Measurements from ENCODE around the gene NFIA.

NFIA gene

DNA sequence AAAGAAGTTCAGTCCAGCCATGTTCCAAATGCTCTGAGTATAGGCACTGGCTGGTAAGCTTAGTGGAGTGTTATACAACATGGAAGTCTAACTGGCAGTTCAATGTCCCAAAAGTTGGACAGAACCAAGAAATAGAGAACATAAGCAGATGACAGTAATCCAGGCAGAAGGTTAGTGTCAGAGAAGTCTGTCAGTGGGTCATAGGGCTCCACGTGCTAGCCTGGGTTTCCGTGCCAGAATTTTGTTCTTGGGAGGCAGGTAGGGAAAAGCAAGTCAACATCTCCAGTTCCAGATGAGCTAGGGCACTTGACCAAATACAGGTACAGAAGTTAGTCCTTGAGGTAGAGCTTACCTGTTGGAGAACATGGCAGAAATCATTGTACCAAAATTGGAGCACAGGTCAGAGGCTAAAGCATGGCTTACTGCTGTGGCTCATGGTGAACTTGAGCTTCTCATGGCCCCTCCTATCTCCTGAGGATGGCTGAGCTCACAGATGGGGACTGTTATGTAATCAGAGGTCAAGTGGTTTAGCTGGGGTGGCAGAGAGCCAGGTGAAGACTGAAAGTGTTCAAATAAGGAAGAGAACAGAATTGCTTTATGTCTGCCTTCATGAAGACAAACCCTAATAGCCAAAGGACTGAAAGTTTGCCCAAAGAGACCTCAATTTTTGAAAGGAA is 170.8 kb downstream of the NFIA start:
- WGBS, 2 donors (ENCODE audit: extremely low coverage in 2 of 2, insufficient read length in 2 of 2, insufficient replicate concordance in 1 of 2) = no CpG with 5 or more reads among the region's 2 CpGs
- Histone ChIP-seq H3K4me3 (ENCODE audit: low read length in 2 of 2) (no peak overlapping the region), H3K4me1 (ENCODE audit: control insufficient read depth in 2 of 2, insufficient read depth in 1 of 2, low read depth in 1 of 2, low read length in 2 of 2) (peaks cover 0 to 2% of the 10 kb centered on the region in 2 donors), H3K14ac (ENCODE audit: low read length) (no peak overlapping the region), H3K23ac (ENCODE audit: low read depth, low read length, poor library complexity) (no peak overlapping the region), H3K36me3 (replicated peaks in 1 of 2; ENCODE audit: control insufficient read depth in 2 of 2, insufficient read depth in 2 of 2, low read length in 2 of 2) (no peaks in the 10 kb centered on the region), H3K9ac (ENCODE audit: low read depth, low read length, poor library complexity) (no peak overlapping the region), H2BK12ac (ENCODE audit: low read length) (no peak overlapping the region), H3K27ac (replicated peaks; ENCODE audit: low read length) (no peak overlapping the region), H3K9me3 (replicated peaks in 1 of 2; ENCODE audit: control insufficient read depth in 2 of 2, insufficient read depth in 1 of 2, low read depth in 1 of 2, low read length in 2 of 2) (no peaks in the 10 kb centered on the region), H3K27me3 (ENCODE audit: control insufficient read depth in 3 of 3, insufficient read depth in 3 of 3, low read depth in 1 of 3, low read length in 3 of 3) (no peaks in the 10 kb centered on the region), H3K4me2 (ENCODE audit: insufficient read depth, low read length, poor library complexity, severe bottlenecking) (no peak overlapping the region), H2BK5ac (ENCODE audit: low read length) (no peak overlapping the region), H4K8ac (ENCODE audit: low read depth, low read length) (no peak overlapping the region), H2AK5ac (ENCODE audit: low read depth, low read length) (no peak overlapping the region), H3K4ac (ENCODE audit: low read length) (no peak overlapping the region), H4K91ac (ENCODE audit: low read depth, low read length, poor library complexity) (no peak overlapping the region), H3K79me1 (ENCODE audit: low read depth, low read length) (no peaks in the 10 kb centered on the region), H2AFZ (ENCODE audit: low read length) (no peak overlapping the region), H3K18ac (ENCODE audit: low read length) (no peak overlapping the region), H2BK15ac (ENCODE audit: low read length) (no peak overlapping the region), H2BK120ac (ENCODE audit: low read depth, low read length) (no peak overlapping the region)
- no peak for DNase-seq (ENCODE audit: low spot score)

DNA sequence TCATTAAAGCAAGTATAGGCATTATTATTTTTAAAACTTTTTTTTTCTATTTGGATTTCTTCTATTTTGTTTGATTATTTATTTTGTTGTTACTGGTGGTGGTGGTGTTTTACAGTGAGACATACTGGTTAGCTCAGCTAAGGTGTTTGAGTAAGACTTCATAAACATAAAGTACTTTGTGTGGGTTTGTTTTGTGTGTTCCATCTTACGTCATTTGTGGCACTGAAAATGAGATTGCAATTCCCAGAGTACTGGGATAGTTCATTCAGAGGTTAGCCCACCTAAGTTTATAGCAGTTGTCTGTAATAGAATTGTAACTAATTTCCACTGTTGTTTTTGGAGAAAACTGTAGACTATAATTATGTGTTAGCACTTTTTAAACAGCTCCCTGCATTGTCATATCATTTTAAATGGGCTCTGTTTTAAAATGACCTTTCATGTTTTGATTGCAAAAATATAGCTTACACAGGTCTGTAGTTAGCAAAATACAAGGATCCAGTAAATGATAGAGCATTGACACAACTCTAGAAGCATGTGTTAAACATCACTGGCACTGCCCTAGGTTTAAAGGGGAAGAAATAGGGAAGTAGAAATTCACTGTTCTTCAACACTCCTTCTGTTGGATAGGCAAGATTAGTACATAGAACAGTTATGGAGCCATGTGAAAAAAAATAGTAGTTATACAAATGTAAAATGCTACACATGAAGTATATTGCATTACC is 171.7 kb downstream of the NFIA start:
- no peak overlapping the region for H2BK120ac ChIP-seq (ENCODE audit: low read depth, low read length)
- no peak overlapping the region for H3K9ac ChIP-seq (ENCODE audit: low read depth, low read length, poor library complexity)
- no CpG with 5 or more reads among the region's 1 CpG for WGBS, 2 donors (ENCODE audit: extremely low coverage in 2 of 2, insufficient read length in 2 of 2, insufficient replicate concordance in 1 of 2)
- no peak overlapping the region for H2AK5ac ChIP-seq (ENCODE audit: low read depth, low read length)
- H3K23ac ChIP-seq (ENCODE audit: low read depth, low read length, poor library complexity) = no peak overlapping the region
- H3K4me1 ChIP-seq (ENCODE audit: control insufficient read depth in 2 of 2, insufficient read depth in 1 of 2, low read depth in 1 of 2, low read length in 2 of 2) = no peaks in the 10 kb centered on the region
- H3K36me3 ChIP-seq (replicated peaks in 1 of 2; ENCODE audit: control insufficient read depth in 2 of 2, insufficient read depth in 2 of 2, low read length in 2 of 2) = no peaks in the 10 kb centered on the region
- no peak overlapping the region for H4K91ac ChIP-seq (ENCODE audit: low read depth, low read length, poor library complexity)
- no peak overlapping the region for H2AFZ ChIP-seq (ENCODE audit: low read length)
- H2BK15ac ChIP-seq (ENCODE audit: low read length) = no peak overlapping the region
- H3K79me1 ChIP-seq (ENCODE audit: low read depth, low read length) = no peaks in the 10 kb centered on the region
- no peak for DNase-seq (ENCODE audit: low spot score)
- H3K4me2 ChIP-seq (ENCODE audit: insufficient read depth, low read length, poor library complexity, severe bottlenecking) = no peak overlapping the region
- no peak overlapping the region for H4K8ac ChIP-seq (ENCODE audit: low read depth, low read length)
- no peak overlapping the region for H2BK5ac ChIP-seq (ENCODE audit: low read length)
- no peak overlapping the region for H3K4me3 ChIP-seq (ENCODE audit: low read length in 2 of 2)
- H3K27me3 ChIP-seq (ENCODE audit: control insufficient read depth in 3 of 3, insufficient read depth in 3 of 3, low read depth in 1 of 3, low read length in 3 of 3) = no peaks in the 10 kb centered on the region
- H3K14ac ChIP-seq (ENCODE audit: low read length) = no peak overlapping the region
- H2BK12ac ChIP-seq (ENCODE audit: low read length) = no peak overlapping the region
- H3K18ac ChIP-seq (ENCODE audit: low read length) = no peak overlapping the region
- no peaks in the 10 kb centered on the region for H3K9me3 ChIP-seq (replicated peaks in 1 of 2; ENCODE audit: control insufficient read depth in 2 of 2, insufficient read depth in 1 of 2, low read depth in 1 of 2, low read length in 2 of 2)
- no peak overlapping the region for H3K4ac ChIP-seq (ENCODE audit: low read length)
- no peak overlapping the region for H3K27ac ChIP-seq (replicated peaks; ENCODE audit: low read length)

DNA sequence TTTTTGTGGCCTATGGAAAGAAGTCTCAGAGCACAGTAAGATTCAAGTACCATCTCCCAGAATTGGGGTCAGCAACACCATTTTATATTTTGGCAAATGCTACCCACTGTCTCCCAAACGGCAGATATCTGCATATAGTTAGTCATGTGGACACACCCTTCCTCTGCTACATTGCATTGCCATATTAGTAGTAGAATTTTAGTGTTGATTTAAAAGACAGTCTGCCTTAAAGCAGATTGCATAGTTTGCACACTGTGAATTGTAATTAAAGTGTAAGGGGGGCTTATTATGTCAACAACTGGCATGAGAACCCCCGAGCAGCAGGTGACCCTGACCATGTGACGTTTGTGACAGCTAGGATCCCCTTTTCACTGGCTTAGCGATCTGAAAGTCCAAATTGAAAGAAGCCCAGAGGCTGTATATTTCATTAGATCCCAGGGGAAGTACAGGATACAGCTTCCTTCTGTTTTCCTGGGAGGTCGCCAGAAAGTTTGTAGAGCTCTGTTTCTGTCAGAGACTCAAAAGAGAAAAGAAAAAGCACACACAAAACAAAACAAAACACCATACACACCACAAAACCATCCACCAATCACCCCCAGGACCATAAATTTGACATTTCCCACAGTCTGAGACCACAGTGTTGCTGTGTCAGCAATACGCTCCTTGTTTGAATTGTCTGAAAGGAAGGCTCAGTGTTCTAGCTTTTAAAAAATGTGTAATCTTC is 172.4 kb downstream of the NFIA start:
- Histone ChIP-seq H3K23ac (ENCODE audit: low read depth, low read length, poor library complexity) (no peak overlapping the region), H3K27me3 (ENCODE audit: control insufficient read depth in 3 of 3, insufficient read depth in 3 of 3, low read depth in 1 of 3, low read length in 3 of 3) (no peaks in the 10 kb centered on the region), H3K9ac (ENCODE audit: low read depth, low read length, poor library complexity) (no peak overlapping the region), H2AFZ (ENCODE audit: low read length) (no peak overlapping the region), H2AK5ac (ENCODE audit: low read depth, low read length) (no peak overlapping the region), H3K4me2 (ENCODE audit: insufficient read depth, low read length, poor library complexity, severe bottlenecking) (no peak overlapping the region), H3K18ac (ENCODE audit: low read length) (no peak overlapping the region), H2BK5ac (ENCODE audit: low read length) (no peak overlapping the region), H3K9me3 (replicated peaks in 1 of 2; ENCODE audit: control insufficient read depth in 2 of 2, insufficient read depth in 1 of 2, low read depth in 1 of 2, low read length in 2 of 2) (no peaks in the 10 kb centered on the region), H3K79me1 (ENCODE audit: low read depth, low read length) (no peaks in the 10 kb centered on the region), H3K4me1 (ENCODE audit: control insufficient read depth in 2 of 2, insufficient read depth in 1 of 2, low read depth in 1 of 2, low read length in 2 of 2) (no peaks in the 10 kb centered on the region), H3K27ac (replicated peaks; ENCODE audit: low read length) (no peak overlapping the region), H3K4me3 (ENCODE audit: low read length in 2 of 2) (no peak overlapping the region), H4K8ac (ENCODE audit: low read depth, low read length) (no peak overlapping the region), H2BK120ac (ENCODE audit: low read depth, low read length) (no peak overlapping the region), H3K36me3 (replicated peaks in 1 of 2; ENCODE audit: control insufficient read depth in 2 of 2, insufficient read depth in 2 of 2, low read length in 2 of 2) (no peaks in the 10 kb centered on the region), H4K91ac (ENCODE audit: low read depth, low read length, poor library complexity) (no peak overlapping the region), H3K4ac (ENCODE audit: low read length) (no peak overlapping the region), H2BK15ac (ENCODE audit: low read length) (no peak overlapping the region), H2BK12ac (ENCODE audit: low read length) (no peak overlapping the region), H3K14ac (ENCODE audit: low read length) (no peak overlapping the region)
- DNase-seq (ENCODE audit: low spot score) = no peak
- no CpG with 5 or more reads among the region's 6 CpGs for WGBS, 2 donors (ENCODE audit: extremely low coverage in 2 of 2, insufficient read length in 2 of 2, insufficient replicate concordance in 1 of 2)

DNA sequence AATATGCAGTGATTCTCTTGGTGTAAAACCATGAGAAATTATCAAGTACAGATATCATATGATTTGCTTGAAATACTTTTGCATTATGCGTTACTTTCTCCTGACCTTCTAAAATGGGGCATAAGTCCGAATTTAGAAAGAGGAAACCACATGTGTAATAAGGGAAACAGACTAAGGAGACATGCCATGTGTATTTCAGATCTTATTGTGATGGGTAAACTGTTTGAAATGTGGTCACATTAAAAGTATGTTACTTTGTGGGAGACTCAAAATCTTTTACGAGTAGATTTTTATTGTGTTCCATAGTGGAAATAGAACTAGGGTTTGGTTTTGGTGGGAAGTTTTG is 173.0 kb downstream of the NFIA start:
- Histone ChIP-seq H3K9me3 (replicated peaks in 1 of 2; ENCODE audit: control insufficient read depth in 2 of 2, insufficient read depth in 1 of 2, low read depth in 1 of 2, low read length in 2 of 2) (peaks cover 0 to 2% of the 10 kb centered on the region in 2 donors), H3K4ac (ENCODE audit: low read length) (no peak overlapping the region), H2AK5ac (ENCODE audit: low read depth, low read length) (no peak overlapping the region), H4K91ac (ENCODE audit: low read depth, low read length, poor library complexity) (no peak overlapping the region), H3K4me1 (ENCODE audit: control insufficient read depth in 2 of 2, insufficient read depth in 1 of 2, low read depth in 1 of 2, low read length in 2 of 2) (no peaks in the 10 kb centered on the region), H3K36me3 (replicated peaks in 1 of 2; ENCODE audit: control insufficient read depth in 2 of 2, insufficient read depth in 2 of 2, low read length in 2 of 2) (no peaks in the 10 kb centered on the region), H3K23ac (ENCODE audit: low read depth, low read length, poor library complexity) (no peak overlapping the region), H3K14ac (ENCODE audit: low read length) (no peak overlapping the region), H2BK12ac (ENCODE audit: low read length) (no peak overlapping the region), H2AFZ (ENCODE audit: low read length) (no peak overlapping the region), H3K27ac (replicated peaks; ENCODE audit: low read length) (no peak overlapping the region), H3K9ac (ENCODE audit: low read depth, low read length, poor library complexity) (no peak overlapping the region), H2BK15ac (ENCODE audit: low read length) (no peak overlapping the region), H3K79me1 (ENCODE audit: low read depth, low read length) (no peaks in the 10 kb centered on the region), H3K27me3 (ENCODE audit: control insufficient read depth in 3 of 3, insufficient read depth in 3 of 3, low read depth in 1 of 3, low read length in 3 of 3) (no peaks in the 10 kb centered on the region), H3K4me3 (ENCODE audit: low read length in 2 of 2) (no peak overlapping the region), H3K4me2 (ENCODE audit: insufficient read depth, low read length, poor library complexity, severe bottlenecking) (no peak overlapping the region), H3K18ac (ENCODE audit: low read length) (no peak overlapping the region), H2BK5ac (ENCODE audit: low read length) (no peak overlapping the region), H2BK120ac (ENCODE audit: low read depth, low read length) (no peak overlapping the region), H4K8ac (ENCODE audit: low read depth, low read length) (no peak overlapping the region)
- no CpG with 5 or more reads among the region's 3 CpGs for WGBS, 2 donors (ENCODE audit: extremely low coverage in 2 of 2, insufficient read length in 2 of 2, insufficient replicate concordance in 1 of 2)
- no peak for DNase-seq (ENCODE audit: low spot score)
